HuH-7.5 (cell line): ENCODE results near the gene ETHE1.
A peak's percentile ranks its signal among the peaks of the same experiment; 100 is the strongest.

Experiments used
- DNase-seq: peaks from one replicate; pipeline ENCODE4 v3.0.0; 2011; ENCODE audit warnings: low spot score

Gene ETHE1

DNA sequence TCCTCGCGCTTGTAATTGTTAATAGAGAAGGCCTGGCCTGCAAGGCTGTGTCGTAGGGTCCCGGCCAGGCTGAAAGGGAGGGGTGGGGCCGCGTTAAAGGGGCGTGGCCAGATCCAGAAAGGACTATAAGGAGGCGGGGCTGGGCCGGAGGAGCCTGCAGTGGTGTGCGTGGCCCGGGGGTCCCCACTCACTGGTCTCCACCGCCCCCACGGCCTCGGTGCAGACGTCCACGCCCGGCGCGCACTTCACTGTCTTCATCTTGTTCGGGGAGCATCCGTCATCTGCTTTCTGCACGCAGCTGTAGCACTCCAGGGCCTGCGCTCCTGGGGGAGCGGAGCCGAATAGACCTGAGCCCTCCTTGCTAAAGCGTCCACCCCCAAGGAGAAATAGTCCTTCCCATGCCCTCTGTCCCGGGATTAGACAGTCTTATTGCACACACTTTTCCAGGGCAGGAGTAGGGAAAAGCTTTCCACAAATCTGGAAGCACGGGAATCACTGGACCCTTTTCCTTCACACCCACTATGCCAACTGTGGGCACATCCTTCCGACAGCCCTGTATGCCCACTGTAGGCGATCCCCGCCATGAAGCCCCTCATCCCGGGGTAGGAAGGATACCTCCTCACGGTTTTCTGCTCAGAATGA lies 62.7 kb downstream of the ETHE1 start:
- no peak for DNase-seq

GRCh38 chr19:43463381-43464133 lies 63.4 kb downstream of the ETHE1 start:
- DNase-seq, result peak; percentile 94

DNA sequence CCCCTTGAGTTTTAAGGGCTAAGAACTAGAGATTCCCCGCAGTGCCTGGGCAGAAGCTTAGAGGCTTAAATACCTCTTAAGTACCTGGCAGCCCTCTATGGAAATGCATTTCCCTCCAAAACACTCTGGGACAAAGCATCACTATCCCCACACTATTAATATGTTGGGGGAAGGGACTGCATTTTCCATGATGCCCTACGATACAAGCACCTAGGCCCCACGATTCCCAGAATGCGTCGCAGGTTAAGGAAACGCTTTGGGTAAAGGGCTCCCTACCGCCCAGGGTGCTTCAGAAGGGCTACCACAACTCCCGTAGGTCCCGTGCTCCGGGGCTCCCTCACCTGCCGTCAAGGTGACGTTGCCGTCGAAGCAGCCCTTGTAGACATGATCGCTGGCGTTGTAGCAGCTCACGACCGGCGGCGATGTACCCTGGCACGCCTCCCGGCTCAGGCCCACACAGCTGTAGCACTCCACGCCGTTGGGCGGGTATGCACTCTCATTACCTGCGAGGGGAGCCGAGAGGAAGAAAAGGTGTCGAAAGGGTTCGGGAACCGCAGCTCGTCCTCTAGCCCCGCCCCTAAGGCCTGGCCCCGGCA lies 64.1 kb downstream of the ETHE1 start:
- no peak for DNase-seq

GRCh38 chr19:43462383-43462782 lies 64.6 kb downstream of the ETHE1 start:
- DNase-seq, result no peak

DNA sequence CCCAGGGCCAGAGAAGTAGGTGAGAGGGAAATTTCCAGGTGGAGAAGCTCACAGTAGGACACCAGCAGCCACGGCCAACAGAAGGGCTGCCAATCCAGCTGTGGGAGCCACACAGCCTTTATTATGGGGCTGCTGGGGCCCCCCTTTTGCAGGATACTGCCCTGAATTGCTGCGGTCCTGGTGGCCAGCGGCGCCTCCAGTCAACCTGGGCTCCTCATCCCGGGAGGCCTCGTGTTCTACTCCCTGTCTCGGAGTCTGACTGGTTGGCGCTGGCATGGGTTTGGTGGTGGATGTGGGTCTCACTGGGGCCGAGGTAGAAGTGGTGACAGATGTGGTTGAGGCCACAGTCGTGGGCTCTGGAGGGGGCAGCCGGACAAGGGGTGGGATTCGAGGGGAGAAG lies 65.7 kb downstream of the ETHE1 start:
- DNase-seq, result no peak

- no peak for DNase-seq
These were observed 66.5 kb downstream of the ETHE1 start for GRCh38 chr19:43460362-43461016.

DNA sequence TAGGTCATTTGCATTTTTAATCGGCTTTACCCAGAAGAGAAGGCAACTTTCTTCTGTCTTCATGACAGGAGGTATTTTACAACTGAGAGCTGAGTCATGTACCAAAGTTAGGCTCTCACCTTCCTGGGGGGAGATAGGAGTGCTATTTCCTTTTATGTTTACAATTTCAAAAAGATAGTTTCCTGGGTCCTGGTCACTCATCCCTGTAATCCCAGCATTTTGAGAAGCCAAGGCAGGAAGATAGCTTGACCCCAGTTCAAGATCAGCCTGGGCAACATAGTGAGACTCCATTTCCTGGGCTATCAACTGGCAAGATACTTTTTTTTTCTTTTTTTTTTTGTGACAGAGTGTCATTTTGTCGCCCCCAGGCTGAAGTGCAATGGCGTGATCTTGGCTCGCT lies 69.2 kb downstream of the ETHE1 start:
- no peak for DNase-seq
